KOPT-K1 (cell line): ENCODE measurements around the gene TMEM25.
A peak's percentile ranks its signal among the peaks of the same experiment; 100 is the strongest.
"Not testable (repeated sequence)": the region's sequence is repeated elsewhere in the genome, so short reads cannot be mapped to it uniquely, and the experiment has no call there.

Source experiments
- H3K27ac ChIP-seq: fragments of 200-600 bp; sonication (generic); 2 replicates; pipeline ENCODE4 v1.5.1; 2016; ENCODE audit warnings: antibody characterized with exemption, mild to moderate bottlenecking, low read depth, low read length; ENCODE audit not compliant: poor library complexity, severe bottlenecking
- H3K36me3 ChIP-seq: fragments of 200-600 bp; sonication (generic); 2 replicates; pipeline ENCODE4 v1.5.1; 2017; ENCODE audit warnings: antibody characterized with exemption, mild to moderate bottlenecking, low read length, moderate library complexity; ENCODE audit not compliant: insufficient read depth
- H3K9me3 ChIP-seq: fragments of 200-600 bp; sonication (generic); 2 replicates; pipeline ENCODE4 v1.5.1; 2017; ENCODE audit warnings: antibody characterized with exemption, low read length, mild to moderate bottlenecking; ENCODE audit not compliant: insufficient read depth, poor library complexity, severe bottlenecking

The TMEM25 gene

DNA sequence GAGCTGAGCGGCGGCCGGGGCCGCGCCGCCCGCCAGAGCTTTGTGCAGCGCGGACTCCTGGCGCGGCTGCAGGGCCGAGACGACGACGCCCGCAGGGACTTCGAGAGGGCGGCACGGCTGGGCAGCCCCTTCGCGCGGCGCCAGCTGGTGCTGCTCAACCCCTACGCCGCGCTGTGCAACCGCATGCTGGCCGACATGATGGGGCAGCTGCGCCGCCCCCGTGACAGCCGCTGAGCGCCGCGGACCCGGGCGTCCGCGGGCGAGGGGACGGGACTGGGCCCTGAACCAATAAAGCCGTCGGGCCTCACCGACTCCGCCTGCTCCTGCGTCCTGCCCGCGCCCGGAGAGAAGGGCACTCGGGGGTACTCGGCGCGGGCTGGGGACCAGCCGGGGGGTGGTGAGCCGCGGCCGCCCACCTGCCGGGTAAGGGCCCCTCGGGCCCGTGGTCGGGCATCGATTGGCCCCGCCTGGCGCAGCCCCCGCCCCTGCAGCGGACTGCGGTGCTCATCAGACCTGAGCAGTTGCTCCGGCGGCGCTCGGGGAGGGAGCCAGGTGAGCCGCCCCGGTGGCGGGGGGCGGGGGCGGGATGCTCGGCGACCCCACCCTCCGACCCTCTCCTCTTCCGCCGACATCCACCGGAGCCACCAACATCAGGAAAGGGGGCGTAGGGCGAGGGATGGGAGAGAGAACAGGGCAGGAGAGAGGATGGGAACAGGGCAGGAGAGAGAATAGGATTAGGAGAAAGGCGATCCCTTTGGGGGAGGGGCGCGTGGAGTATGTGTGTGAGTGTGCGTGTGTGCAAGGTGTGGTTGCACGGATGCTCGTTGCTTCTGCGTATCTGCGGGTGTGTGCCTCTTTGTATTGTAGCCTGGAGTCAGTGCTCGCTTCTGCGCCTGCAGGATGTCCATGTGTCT, at the start of gene TMEM25:
TSS of gene TMEM25 (plus strand) at position 510 of the 914 bp plus-strand sequence. CDS start 610 bp downstream, outside the sequence.
- Histone ChIP-seq H3K36me3 (peaks cover 16% of the 10 kb centered on the region), H3K9me3 (no peaks in the 10 kb centered on the region), H3K27ac (peak within 1 kb of the TSS; percentile 52)

DNA sequence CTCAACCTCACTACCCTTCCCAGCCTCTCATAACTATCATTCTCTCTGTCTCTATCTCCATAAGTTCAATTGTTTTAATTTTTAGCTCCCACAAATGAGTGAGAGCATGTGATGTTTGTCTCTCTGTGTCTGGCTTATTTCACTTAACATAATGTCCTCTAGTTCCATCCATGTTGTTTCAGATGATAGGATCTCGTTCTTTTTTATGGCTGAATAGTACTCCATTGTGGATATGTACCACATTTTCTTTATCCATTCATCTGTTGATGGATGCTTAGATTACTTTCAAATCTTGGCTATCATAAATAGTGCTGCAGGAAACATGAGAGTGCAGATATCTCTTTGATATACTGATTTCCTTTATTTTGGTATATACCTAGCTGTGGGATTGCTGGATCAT, 49.8 kb upstream of the TMEM25 start:
- not testable (repeated sequence) for H3K9me3 ChIP-seq, H3K27ac ChIP-seq
- H3K36me3 ChIP-seq: peaks cover 100% of the 10 kb centered on the region

DNA sequence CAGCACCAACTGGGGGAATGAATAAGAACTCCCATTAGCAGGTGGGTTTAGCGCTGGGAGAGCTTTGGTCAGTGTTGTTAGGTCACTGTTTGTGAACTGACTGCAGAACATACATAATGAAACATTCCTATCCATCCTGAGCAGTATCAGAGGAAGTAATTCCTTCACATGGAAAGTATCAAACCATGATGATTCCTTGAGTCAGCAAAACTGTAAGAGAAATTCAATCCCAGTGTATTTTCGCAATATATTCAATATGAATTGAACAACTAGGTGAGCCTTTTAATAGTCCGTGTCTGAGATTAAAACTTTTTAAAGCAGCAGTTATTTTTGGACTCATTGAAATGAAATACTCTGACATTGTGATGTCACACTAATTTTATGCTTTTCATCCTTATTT, 46.6 kb upstream of the TMEM25 start:
- H3K36me3 ChIP-seq: peaks cover 97% of the 10 kb centered on the region
- no peak overlapping the region for H3K27ac ChIP-seq
- no peaks in the 10 kb centered on the region for H3K9me3 ChIP-seq

DNA sequence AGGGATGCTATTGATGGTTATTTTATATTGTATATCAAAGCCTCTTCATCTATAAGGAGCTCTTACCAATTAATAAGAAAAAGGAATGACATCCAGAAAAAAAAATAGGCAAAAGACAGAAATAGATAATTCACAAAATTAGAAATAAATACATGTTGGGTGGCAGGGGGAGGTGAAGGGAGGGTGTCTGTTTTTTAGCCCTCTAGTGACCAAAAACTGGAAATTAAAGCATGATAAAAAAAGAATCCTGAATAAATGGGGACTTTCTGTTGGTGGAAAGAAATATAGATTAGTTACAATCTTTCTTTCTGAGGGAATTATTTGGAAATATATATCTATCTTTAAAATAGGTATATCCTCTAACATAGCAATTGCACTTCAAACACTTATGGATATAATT, 45.7 kb upstream of the TMEM25 start:
- no peak overlapping the region for H3K27ac ChIP-seq
- peaks cover 97% of the 10 kb centered on the region for H3K36me3 ChIP-seq
- no peaks in the 10 kb centered on the region for H3K9me3 ChIP-seq

DNA sequence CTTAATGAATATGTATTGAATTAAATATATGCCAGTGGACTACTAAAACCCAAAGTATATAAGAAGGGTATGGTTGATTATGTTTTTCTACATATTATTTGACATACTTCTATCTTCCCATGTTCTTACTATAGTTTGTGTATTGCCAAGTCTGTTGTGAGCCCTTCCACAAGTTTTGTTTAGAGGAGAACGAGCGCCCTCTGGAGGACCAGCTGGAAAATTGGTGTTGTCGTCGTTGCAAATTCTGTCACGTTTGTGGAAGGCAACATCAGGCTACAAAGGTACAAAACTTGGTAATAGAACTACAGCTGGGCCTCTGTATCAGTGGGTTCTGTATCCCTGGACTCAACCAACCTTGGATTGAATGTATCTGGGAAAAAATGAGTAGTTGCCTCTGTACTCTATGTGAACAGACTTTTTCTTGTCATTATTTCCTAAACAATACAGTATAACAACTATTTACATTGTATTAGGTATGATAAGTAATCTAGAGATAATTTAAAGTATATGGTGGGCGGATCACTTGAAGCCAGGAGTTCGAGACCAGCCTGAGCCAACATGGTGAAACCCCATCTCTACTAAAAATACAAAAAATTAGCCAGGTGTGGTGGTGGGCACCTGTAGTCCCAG, 42.4 kb upstream of the TMEM25 start:
- Histone ChIP-seq H3K27ac (no peak overlapping the region), H3K36me3 (peaks cover 97% of the 10 kb centered on the region), H3K9me3 (no peaks in the 10 kb centered on the region)

DNA sequence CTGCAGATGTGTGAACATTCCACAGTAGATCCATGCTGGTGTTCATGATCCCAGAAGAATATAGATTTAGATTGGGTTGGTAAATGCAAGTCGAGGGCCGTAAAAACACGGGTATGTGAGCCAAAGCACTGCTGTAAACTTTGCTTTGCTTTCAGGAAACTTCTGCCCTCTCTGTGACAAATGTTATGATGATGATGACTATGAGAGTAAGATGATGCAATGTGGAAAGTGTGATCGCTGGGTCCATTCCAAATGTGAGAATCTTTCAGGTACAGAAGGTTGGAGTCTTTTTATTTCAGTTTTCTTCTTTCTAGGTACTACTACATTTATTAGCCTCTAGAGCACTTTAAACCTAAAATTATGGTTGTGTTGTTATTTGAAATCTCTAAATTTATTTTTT, 40.0 kb upstream of the TMEM25 start:
- H3K36me3 ChIP-seq: peaks cover 96% of the 10 kb centered on the region
- no peaks in the 10 kb centered on the region for H3K9me3 ChIP-seq
- H3K27ac ChIP-seq: no peak overlapping the region

DNA sequence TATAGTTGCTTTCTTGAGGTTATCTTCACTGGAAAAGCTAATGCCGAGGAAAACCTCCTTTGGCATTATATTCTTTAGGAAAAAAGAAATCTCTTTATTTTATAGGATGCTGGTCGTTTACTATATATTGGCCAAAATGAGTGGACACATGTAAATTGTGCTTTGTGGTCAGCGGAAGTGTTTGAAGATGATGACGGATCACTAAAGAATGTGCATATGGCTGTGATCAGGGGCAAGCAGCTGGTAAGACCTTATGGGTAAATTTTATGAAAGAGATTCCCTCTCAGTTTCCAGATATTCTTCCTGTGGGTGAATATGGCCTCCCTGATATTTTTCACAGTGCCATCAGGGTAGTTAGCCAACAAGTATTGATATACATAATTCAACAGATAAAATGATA, 33.2 kb upstream of the TMEM25 start:
- no peak overlapping the region for H3K27ac ChIP-seq
- H3K9me3 ChIP-seq: no peaks in the 10 kb centered on the region
- H3K36me3 ChIP-seq: peaks cover 99% of the 10 kb centered on the region

DNA sequence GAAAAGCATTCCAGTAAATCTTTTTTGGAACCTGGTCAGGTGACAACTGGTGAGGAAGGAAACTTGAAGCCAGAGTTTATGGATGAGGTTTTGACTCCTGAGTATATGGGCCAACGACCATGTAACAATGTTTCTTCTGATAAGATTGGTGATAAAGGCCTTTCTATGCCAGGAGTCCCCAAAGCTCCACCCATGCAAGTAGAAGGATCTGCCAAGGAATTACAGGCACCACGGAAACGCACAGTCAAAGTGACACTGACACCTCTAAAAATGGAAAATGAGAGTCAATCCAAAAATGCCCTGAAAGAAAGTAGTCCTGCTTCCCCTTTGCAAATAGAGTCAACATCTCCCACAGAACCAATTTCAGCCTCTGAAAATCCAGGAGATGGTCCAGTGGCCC, 27.8 kb upstream of the TMEM25 start:
- Histone ChIP-seq H3K9me3 (no peaks in the 10 kb centered on the region), H3K27ac (no peak overlapping the region), H3K36me3 (peaks cover 100% of the 10 kb centered on the region)

DNA sequence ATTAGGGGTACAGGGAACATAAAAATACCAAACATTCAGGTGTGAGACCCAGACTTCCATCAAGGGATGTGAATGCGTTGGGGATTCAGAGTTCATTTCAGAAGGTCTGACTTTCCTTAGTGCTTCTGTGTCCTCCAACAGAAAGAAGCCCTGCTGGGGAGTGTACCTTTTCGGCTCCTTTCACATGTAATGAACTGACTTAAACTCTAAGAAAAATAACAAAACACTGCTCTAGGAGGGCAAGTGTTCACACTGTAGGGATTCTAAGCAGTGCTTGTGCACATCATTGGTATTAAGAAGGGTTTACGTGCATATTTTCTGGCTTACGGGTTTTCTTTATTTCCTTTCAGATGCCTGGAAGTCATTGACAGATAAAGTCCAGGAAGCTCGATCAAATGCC, 19.4 kb upstream of the TMEM25 start:
- H3K27ac ChIP-seq: no peak overlapping the region
- peaks cover 99% of the 10 kb centered on the region for H3K36me3 ChIP-seq
- no peaks in the 10 kb centered on the region for H3K9me3 ChIP-seq

DNA sequence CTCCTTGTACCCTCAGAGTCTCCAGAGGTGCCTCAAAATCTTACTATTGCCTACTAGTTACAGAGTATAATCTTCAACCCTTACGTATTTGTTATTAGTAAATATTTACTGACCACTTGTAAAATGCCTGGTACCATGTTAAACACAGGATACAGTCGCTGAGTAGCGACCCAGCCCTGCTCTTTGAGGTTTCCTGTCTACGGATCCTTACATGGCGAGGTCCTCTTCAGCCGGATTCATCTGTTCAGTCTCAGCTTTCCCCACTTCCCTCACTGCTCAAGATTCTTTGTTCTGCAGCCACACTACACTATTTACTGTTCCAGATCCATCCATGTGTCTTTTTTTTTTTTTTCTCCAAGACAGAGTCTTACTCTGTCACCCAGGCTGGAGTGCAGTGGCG, 16.9 kb upstream of the TMEM25 start:
- no peaks in the 10 kb centered on the region for H3K9me3 ChIP-seq
- peaks cover 99% of the 10 kb centered on the region for H3K36me3 ChIP-seq
- no peak overlapping the region for H3K27ac ChIP-seq

DNA sequence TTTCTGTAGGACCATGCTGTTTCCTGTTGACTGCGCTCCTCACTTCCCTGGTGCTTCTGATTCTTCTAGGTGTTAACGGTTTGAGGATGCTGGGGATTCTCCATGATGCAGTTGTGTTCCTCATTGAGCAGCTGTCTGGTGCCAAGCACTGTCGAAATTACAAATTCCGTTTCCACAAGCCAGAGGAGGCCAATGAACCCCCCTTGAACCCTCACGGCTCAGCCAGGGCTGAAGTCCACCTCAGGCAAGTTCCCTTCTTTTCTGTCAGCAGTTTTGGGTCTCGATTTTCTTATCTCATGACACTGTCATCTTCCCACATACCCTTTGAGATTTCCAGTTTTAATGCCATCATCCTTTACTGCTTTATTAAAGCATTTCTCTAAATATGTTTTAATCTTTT, 11.4 kb upstream of the TMEM25 start:
- Histone ChIP-seq H3K9me3 (no peaks in the 10 kb centered on the region), H3K27ac (no peak overlapping the region), H3K36me3 (peaks cover 100% of the 10 kb centered on the region)

DNA sequence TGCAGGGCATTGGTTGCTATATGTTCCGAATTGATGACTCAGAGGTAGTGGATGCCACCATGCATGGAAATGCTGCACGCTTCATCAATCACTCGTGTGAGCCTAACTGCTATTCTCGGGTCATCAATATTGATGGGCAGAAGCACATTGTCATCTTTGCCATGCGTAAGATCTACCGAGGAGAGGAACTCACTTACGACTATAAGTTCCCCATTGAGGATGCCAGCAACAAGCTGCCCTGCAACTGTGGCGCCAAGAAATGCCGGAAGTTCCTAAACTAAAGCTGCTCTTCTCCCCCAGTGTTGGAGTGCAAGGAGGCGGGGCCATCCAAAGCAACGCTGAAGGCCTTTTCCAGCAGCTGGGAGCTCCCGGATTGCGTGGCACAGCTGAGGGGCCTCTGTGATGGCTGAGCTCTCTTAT, 9.1 kb upstream of the TMEM25 start:
- H3K36me3 ChIP-seq: peaks cover 92% of the 10 kb centered on the region
- H3K27ac ChIP-seq: no peak overlapping the region
- no peaks in the 10 kb centered on the region for H3K9me3 ChIP-seq

DNA sequence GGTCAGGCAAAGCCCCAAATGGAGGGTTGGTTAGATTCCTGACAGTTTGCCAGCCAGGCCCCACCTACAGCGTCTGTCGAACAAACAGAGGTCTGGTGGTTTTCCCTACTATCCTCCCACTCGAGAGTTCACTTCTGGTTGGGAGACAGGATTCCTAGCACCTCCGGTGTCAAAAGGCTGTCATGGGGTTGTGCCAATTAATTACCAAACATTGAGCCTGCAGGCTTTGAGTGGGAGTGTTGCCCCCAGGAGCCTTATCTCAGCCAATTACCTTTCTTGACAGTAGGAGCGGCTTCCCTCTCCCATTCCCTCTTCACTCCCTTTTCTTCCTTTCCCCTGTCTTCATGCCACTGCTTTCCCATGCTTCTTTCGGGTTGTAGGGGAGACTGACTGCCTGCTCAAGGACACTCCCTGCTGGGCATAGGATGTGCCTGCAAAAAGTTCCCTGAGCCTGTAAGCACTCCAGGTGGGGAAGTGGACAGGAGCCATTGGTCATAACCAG, 8.4 kb upstream of the TMEM25 start:
- Histone ChIP-seq H3K27ac (no peak overlapping the region), H3K9me3 (no peaks in the 10 kb centered on the region), H3K36me3 (peaks cover 92% of the 10 kb centered on the region)

DNA sequence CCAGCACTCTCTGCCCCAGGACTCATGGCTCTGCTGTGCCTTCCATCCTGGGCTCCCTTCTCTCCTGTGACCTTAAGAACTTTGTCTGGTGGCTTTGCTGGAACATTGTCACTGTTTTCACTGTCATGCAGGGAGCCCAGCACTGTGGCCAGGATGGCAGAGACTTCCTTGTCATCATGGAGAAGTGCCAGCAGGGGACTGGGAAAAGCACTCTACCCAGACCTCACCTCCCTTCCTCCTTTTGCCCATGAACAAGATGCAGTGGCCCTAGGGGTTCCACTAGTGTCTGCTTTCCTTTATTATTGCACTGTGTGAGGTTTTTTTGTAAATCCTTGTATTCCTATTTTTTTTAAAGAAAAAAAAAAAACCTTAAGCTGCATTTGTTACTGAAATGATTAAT, 6.6 kb upstream of the TMEM25 start:
- Histone ChIP-seq H3K36me3 (peaks cover 76% of the 10 kb centered on the region), H3K9me3 (no peaks in the 10 kb centered on the region), H3K27ac (no peak overlapping the region)

DNA sequence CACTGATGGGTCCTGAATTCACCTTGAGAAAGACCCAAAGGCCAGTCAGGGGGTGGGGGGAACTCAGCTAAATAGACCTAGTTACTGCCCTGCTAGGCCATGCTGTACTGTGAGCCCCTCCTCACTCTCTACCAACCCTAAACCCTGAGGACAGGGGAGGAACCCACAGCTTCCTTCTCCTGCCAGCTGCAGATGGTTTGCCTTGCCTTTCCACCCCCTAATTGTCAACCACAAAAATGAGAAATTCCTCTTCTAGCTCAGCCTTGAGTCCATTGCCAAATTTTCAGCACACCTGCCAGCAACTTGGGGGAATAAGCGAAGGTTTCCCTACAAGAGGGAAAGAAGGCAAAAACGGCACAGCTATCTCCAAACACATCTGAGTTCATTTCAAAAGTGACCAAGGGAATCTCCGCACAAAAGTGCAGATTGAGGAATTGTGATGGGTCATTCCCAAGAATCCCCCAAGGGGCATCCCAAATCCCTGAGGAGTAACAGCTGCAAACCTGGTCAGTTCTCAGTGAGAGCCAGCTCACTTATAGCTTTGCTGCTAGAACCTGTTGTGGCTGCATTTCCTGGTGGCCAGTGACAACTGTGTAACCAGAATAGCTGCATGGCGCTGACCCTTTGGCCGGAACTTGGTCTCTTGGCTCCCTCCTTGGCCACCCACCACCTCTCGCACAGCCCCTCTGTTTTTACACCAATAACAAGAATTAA, 6.1 kb upstream of the TMEM25 start:
- Histone ChIP-seq H3K27ac (no peak overlapping the region), H3K9me3 (no peaks in the 10 kb centered on the region), H3K36me3 (peaks cover 71% of the 10 kb centered on the region)
